Calu3 (cell line): ENCODE results near the gene L3MBTL1. TPM values are rescaled to one million over a fixed set of nuclear protein-coding genes. Genes with fewer than 3 reads are reported as not detected.

ENCODE experiments used
- BruUV-seq: library from RNA; stranded (reverse); fragments of 400-500 nt; replicated peaks from 2 replicates; lab custom pipeline; 2021; lab: Mats Ljungman, UMichigan
- CTCF ChIA-PET: fragments of 300-600 bp; sonication (Branson Sonifier 250); formaldehyde crosslinking; loops from one replicate; lab custom pipeline; 2022; ENCODE audit warnings: antibody characterized with exemption; lab: Charles Lee
- DNase-seq: peaks from one replicate; pipeline ENCODE4 v3.0.0; 2022
- H3K27ac Mint-ChIP-seq: one replicate; pipeline ENCODE4 v1.8.0; 2022; ENCODE audit warnings: mixed read lengths; ENCODE audit not compliant: unreplicated experiment
- H3K27me3 Mint-ChIP-seq: one replicate; pipeline ENCODE4 v1.8.0; 2022; ENCODE audit warnings: mixed read lengths; ENCODE audit not compliant: unreplicated experiment
- H3K36me3 Mint-ChIP-seq: one replicate; pipeline ENCODE4 v1.8.0; 2022; ENCODE audit warnings: mild to moderate bottlenecking, moderate library complexity, mixed read lengths; ENCODE audit not compliant: insufficient read depth, unreplicated experiment
- H3K4me1 Mint-ChIP-seq: one replicate; pipeline ENCODE4 v1.8.0; 2022; ENCODE audit warnings: mild to moderate bottlenecking, low read depth, mixed read lengths; ENCODE audit not compliant: unreplicated experiment
- H3K4me3 Mint-ChIP-seq: one replicate; pipeline ENCODE4 v1.8.0; 2022; ENCODE audit warnings: mild to moderate bottlenecking, low read depth, moderate library complexity, mixed read lengths; ENCODE audit not compliant: unreplicated experiment
- H3K9me3 Mint-ChIP-seq: one replicate; pipeline ENCODE4 v1.8.0; 2022; ENCODE audit warnings: low read depth, mixed read lengths; ENCODE audit not compliant: unreplicated experiment
- intact Hi-C: fragments of 100-400 bp; cut with micrococcal nuclease; formaldehyde crosslinking; loops from one replicate; pipeline ENCODE4 v1.10.0; 2022; ENCODE audit not compliant: unreplicated experiment
- total RNA-seq: library from RNA; stranded (reverse); gene quantifications from 2 replicates; pipeline ENCODE4 v1.2.3, GENCODE V29; 2022
- TF ChIP-seq, protein P1 (sequence below): fragments of 200-600 bp; IDR thresholded peaks from one replicate; pipeline ENCODE4 v1.8.0; 2022; ENCODE audit warnings: antibody characterized with exemption; ENCODE audit not compliant: unreplicated experiment

Gene L3MBTL1
- total RNA-seq, 1 experiment from 2014 or later: 42.3 TPM

DNA sequence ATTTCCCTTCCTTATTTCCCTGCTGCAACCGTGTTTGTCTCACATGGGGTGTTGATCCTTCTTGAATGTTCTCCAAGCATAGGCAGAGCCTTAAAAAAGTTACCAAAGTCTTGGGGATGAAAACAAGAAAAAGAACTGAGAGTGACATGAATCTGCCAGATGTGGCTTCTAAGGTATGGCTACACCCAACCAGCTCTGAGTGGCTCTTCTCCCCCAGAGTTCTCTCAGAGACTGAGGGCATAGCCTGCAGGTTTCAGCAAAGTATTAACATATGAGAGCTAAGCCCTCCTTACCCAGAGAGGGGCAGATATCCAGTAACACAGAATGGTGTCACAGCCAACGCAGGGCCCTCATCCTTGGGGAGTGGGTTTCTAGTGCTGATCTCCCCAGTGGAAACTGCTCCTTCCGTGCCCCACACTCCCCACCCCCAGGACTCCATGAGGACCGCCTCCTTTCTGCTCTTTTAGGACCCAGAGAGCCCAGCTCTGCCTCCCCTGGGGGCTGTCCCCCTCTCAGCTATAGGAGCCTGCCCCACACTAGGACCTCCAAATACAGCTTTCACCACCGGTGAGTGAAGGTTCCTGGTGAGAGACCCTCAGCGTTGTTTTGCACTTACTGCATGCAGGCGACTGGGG, 28.0 kb downstream of the L3MBTL1 start:
- intact Hi-C loops: loop anchor here (5.0 kb wide), 1 partner anchor 547 kb away; no protein-coding TSS in a partner anchor
- H3K36me3 Mint-ChIP-seq: peaks cover 35% of the 10 kb centered on the region
- H3K4me3 Mint-ChIP-seq: no peak overlapping the region
- no TSS peak for BruUV-seq
- no peak for DNase-seq
- CTCF ChIA-PET: interaction anchor here (0.6 to 1.8 kb wide), 2 partner anchors 23 to 70 kb away, joined by 3 to 8 read pairs; partner anchors contain the start of gene SGK2
- H3K9me3 Mint-ChIP-seq: no peaks in the 10 kb centered on the region
- H3K27me3 Mint-ChIP-seq: no peaks in the 10 kb centered on the region
- H3K27ac Mint-ChIP-seq: no peak overlapping the region
- TF ChIP-seq, protein P1, sequence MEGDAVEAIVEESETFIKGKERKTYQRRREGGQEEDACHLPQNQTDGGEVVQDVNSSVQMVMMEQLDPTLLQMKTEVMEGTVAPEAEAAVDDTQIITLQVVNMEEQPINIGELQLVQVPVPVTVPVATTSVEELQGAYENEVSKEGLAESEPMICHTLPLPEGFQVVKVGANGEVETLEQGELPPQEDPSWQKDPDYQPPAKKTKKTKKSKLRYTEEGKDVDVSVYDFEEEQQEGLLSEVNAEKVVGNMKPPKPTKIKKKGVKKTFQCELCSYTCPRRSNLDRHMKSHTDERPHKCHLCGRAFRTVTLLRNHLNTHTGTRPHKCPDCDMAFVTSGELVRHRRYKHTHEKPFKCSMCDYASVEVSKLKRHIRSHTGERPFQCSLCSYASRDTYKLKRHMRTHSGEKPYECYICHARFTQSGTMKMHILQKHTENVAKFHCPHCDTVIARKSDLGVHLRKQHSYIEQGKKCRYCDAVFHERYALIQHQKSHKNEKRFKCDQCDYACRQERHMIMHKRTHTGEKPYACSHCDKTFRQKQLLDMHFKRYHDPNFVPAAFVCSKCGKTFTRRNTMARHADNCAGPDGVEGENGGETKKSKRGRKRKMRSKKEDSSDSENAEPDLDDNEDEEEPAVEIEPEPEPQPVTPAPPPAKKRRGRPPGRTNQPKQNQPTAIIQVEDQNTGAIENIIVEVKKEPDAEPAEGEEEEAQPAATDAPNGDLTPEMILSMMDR: no peak
- H3K4me1 Mint-ChIP-seq: peaks cover 8% of the 10 kb centered on the region

DNA sequence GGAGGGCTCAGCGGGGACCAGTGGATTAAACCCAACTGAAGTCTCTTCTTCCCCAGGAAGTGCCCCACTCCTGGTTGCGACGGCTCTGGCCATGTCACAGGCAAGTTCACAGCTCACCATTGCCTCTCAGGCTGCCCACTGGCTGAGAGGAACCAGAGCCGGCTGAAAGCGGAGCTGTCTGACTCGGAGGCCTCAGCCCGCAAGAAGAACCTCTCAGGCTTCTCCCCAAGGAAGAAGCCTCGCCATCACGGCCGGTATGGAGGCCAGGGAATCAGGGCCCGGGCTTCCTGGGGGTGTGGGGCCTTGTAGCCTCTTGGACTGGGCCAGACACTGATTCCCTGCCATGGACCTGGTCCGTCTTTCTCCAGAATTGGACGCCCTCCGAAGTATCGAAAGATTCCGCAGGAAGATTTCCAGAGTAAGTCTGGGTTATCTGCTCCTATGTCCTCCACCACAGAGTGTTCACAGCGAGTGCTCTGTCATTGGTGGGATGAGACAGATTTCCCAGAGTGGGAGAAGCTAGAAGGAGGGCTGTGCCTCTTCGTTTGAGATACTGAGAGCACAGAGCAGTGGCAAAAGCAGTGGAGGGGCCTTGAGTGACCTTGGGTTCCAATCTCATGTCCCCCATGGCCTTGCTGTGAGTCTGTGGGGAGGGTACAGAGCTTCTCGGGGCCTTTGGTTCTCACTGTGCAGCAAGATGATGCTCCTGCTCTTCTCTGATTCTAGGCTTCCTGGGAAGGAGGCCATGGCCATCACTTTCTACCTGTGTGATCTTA, 28.7 kb downstream of the L3MBTL1 start:
- no peaks in the 10 kb centered on the region for H3K9me3 Mint-ChIP-seq
- H3K27ac Mint-ChIP-seq: no peak overlapping the region
- BruUV-seq: no TSS peak
- no peak overlapping the region for H3K4me3 Mint-ChIP-seq
- peaks cover 35% of the 10 kb centered on the region for H3K36me3 Mint-ChIP-seq
- H3K4me1 Mint-ChIP-seq: peaks cover 1% of the 10 kb centered on the region
- TF ChIP-seq, protein P1: no peak
- DNase-seq: no peak
- intact Hi-C loops: loop anchor here (5.0 kb wide), 1 partner anchor 546 kb away; no protein-coding TSS in a partner anchor
- H3K27me3 Mint-ChIP-seq: no peaks in the 10 kb centered on the region
- CTCF ChIA-PET: interaction anchor here (0.5 to 1.8 kb wide), 3 partner anchors 23 to 605 kb away, joined by 3 to 8 read pairs (median 5); partner anchors contain the start of gene SGK2

DNA sequence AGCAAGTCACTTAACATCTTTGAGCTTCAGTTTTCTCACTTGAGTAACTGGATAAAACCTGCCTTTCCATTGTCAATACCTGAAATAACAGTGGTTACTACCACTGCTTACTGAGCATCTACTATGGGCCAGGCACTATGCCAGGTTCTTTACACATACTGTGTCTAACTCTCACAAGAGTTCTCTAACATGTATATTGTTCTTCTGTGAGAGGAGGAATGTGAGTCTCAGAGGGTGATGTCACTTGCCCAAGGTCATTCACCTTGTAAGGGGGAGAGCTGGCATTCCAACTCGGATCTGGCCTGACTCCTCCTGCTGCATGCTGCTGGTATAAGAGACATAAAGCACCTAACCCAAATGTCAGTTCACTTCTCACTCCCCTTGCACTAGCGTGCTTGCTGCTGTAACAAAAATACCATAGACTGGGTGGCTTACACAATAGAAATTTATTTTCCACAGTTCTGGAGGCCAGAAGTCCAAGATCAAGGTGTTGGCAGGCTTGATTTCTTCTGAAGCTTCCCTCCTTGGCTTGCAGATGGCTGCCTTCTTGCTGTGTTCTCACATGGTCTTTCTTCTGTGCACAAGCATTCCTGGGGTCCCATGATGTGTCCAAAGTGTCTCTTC, 29.4 kb downstream of the L3MBTL1 start:
- no peak overlapping the region for H3K4me3 Mint-ChIP-seq
- H3K27me3 Mint-ChIP-seq: no peaks in the 10 kb centered on the region
- H3K4me1 Mint-ChIP-seq: no peaks in the 10 kb centered on the region
- CTCF ChIA-PET: interaction anchor here (0.5 to 1.8 kb wide), 3 partner anchors 22 to 212 kb away, joined by 5 to 8 read pairs (median 5); partner anchors contain the start of gene SGK2
- no peaks in the 10 kb centered on the region for H3K9me3 Mint-ChIP-seq
- no TSS peak for BruUV-seq
- intact Hi-C loops: loop anchor here (5.0 kb wide), 1 partner anchor 545 kb away; no protein-coding TSS in a partner anchor
- TF ChIP-seq, protein P1: no peak
- H3K36me3 Mint-ChIP-seq: peaks cover 35% of the 10 kb centered on the region
- no peak for DNase-seq
- no peak overlapping the region for H3K27ac Mint-ChIP-seq
